GM18870 (cell line): Measurements from ENCODE around the gene SRSF2.
"Not testable (repeated sequence)": the region's sequence is repeated elsewhere in the genome, so short reads cannot be mapped to it uniquely, and the experiment has no call there.

Experiments
- ATAC-seq: cut with Tn5 transposase; IDR thresholded peaks from one replicate; pipeline ENCODE4 v1.9.1; 2021; ENCODE audit warnings: moderate library complexity; ENCODE audit not compliant: unreplicated experiment

SRSF2 gene

DNA sequence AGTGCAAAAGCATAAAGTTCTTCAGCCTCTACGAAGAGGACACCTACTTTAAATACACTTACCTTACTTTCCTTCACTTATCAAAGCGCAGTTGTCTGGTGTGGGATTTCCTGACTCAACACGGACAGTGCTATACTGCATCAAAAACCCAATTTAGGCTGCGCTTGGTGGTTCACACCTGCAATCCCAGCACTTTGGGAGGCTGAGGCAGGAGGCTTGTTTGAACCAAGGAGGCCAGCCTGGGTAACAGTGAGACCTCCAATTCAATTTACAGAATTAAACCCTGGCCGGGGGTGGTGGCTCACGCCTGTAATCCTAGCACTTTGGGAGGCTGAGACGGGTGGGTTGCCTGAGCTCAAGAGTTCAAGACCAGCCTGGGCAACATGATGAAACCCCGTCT is 14.9 kb downstream of the SRSF2 start:
- no peak for ATAC-seq

DNA sequence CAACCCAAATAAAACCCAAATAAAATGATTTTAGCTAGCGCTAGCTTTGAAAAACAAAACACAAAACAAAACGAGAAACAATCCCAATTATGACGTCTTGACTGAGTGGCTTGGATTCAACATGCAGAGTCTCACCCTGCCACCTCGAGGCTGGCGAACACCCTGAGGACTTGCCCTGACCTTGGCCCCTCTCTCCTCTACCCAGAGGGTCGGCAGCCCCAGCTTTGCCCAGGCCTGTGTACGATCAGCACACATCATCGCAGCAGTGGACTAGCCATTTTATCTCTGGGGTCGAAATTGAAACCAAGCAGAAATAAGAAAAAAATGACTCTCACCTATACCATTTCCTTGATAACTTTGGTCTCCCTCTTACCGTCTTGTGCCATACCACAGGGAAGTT is 15.7 kb downstream of the SRSF2 start:
- ATAC-seq: no peak

DNA sequence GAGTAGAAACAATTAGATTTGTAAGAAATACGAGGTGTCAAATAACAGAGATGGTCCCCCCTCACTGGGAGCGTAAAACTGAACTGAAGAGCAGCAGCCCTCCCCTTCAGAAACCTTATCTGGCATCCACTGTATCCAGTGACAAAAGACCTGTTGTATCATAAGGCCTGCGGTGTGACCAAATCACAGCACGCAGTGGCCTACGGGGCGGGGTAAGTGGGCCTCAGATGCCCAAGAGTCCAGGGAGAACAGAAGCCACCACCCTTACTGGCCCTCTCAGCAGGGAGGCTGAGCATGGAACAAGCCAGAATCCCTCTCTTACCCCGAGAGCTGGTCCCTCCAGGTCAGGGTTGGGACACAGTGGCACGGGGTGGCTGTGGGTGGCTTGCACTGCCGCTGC is 16.2 kb downstream of the SRSF2 start:
- ATAC-seq: no peak

- no peak for ATAC-seq
Observed at GRCh38 chr17:76720211-76720610, 16.9 kb downstream of the SRSF2 start.

- ATAC-seq: no peak
Observed at GRCh38 chr17:76718516-76718915, 18.6 kb downstream of the SRSF2 start.

- ATAC-seq: no peak
Observed at GRCh38 chr17:76716839-76717215, 20.3 kb downstream of the SRSF2 start.

- ATAC-seq: no peak
Observed at GRCh38 chr17:76716146-76716838, 20.8 kb downstream of the SRSF2 start.

GRCh38 chr17:76715496-76715830 is 21.7 kb downstream of the SRSF2 start:
- no peak for ATAC-seq

DNA sequence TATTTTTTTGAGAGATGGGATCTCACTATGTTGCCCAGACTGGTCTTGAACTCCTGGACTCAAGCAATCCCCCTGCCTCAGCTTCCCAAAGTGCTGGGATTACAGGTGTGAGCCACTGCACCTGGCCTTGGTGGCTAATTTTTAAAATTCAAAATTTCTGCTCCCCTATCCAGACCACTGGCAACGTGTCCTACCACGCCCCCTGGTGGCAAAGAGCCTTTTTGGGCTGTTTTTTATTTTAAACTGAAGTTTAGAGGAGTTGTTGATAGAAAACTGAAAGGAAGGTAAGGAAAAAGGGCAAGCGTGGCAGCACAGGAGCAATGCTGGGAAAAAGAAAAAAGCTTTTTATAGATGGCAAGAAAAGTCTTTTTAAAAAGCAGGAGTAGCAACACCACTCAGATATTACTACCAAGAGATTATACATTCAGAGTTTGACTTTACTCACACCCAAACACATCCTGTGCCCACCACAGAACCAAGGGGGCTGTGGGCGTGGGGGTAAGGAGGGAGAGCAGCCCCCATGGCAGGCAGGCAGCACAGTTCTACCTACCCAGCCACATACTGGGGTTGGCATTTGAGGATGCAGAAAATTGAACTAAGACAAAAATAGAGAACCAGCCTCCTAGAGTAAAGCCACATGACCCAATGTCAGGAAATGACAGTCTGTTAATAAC is 22.2 kb downstream of the SRSF2 start:
- ATAC-seq: no peak

- ATAC-seq: no peak
Observed at GRCh38 chr17:76714336-76714735, 22.8 kb downstream of the SRSF2 start.

DNA sequence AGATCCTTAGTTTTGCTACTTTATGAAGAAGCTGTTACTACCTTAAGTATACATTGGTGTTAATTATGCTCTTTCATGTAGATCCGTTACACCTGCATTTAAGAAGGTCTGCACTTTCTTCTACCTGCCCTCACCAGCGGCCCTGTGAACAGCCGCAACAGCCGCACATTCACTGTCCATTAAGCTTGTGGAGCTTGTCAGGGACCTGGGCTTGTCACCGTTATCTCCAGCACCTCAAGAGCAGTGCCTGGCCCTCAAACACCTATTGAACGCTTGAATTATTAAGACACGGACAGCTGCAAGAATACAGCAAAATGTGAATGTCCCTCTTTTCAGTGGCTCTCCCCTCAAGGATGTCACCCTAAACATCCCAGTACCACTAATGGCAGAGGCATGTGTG is 23.4 kb downstream of the SRSF2 start:
- no peak for ATAC-seq

GRCh38 chr17:76712321-76712720 is 24.8 kb downstream of the SRSF2 start:
- not testable (repeated sequence) for ATAC-seq

DNA sequence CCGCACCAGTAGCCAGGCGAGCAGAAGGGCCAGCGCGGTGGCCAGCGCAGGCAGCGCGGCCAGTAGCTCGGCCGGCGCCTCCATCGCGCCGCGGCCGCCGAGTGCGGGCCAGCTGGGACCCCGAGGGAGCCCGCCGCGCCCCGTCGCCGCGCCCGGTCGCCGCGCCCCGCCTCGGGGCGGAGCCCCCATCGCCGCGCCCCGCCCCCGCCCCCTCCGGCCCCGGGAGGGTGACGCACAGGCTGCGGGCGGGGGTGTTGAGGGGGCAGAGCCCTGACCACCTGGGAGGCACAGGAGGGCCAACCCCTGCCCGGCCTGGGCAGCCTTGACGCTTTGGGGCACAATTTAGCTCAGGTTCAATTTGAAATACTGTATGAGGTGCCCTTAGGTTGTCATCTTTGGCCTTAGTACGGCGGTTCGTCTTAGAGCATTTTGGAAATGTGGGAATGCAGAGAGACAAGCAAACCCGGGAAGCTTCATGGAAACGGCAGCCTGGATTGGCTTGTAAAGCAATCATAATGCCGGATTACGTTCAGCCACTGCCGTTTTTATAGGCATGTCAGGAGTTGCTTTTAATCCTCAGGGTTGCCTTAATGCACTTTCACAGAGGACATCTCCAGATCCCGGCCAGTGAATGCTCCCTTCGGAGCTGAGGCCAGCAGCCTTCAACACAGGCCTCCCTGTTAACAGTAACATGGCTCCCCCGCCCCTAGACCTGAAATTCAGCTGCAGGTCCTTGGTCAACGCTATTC is 26.1 kb downstream of the SRSF2 start, which contains the start of gene MXRA7:
Gene MXRA7, minus strand, starts transcription at position 103 of the 749 bp plus-strand sequence. Its CDS starts 19 bp downstream, at position 84.
- no peak for ATAC-seq

- not testable (repeated sequence) for ATAC-seq
Observed at GRCh38 chr17:76709951-76710862, 26.9 kb downstream of the SRSF2 start.

DNA sequence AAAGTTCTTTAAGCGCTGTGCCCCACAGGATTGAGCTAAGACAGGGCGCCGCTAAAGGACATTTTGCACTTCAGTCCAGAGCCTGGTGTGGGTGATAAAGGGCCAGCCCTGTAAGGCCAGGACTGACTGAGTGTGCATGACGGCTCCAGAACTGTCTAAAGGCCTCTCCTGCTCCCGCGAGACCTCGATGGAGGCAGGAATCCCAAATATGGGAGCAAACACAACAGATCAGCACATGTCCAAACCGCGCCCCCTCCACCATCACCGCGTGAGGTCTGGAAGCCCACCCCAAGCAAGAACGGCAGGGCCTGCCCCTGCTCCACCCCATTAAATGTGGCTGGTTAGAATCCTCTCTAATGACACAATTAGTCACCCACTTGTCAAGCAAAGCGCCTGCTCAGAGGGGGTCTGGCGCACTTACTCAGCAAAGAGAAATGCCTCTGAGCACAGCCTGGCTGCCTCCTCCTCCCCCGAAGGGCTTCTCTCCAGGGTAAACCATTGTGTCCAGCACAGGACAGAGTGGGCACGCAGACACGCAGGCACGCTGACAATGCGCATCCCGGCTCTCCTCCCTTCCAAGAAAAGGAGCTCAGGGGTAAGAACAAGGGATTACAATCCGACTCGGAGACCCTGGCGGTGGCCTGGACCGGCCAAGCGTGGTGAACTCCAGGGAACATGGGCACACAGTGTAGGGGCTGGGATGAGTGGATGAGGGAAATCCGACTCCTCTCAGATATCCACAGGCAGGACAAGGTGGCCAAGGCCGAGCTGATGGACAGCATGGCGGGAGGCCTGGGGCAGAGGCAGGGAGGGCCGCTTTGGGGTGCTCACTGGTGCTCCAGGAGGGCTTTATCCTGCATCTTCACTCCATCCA is 27.8 kb downstream of the SRSF2 start:
- no peak for ATAC-seq

- ATAC-seq: no peak
Observed at GRCh38 chr17:76707985-76708807, 28.9 kb downstream of the SRSF2 start.

DNA sequence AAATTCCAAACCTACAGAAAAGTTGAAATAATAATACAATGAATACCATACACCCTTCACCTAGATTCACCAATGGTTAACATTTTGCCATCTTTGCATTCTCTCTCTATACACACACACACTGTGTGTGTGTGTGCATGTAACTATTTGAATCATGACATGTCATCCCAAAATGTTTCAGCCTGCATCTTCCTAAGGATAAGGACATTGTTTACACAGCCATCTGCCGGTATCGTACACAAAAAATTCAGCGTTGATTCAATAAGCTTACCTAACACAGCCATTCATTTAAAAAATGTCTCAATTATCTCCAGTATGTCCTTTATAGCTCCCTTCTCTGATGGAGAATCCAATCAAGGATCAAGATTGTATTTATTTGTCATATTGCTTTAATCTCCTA is 30.3 kb downstream of the SRSF2 start:
- ATAC-seq: no peak

GRCh38 chr17:76704805-76705204 is 32.3 kb downstream of the SRSF2 start:
- no peak for ATAC-seq

DNA sequence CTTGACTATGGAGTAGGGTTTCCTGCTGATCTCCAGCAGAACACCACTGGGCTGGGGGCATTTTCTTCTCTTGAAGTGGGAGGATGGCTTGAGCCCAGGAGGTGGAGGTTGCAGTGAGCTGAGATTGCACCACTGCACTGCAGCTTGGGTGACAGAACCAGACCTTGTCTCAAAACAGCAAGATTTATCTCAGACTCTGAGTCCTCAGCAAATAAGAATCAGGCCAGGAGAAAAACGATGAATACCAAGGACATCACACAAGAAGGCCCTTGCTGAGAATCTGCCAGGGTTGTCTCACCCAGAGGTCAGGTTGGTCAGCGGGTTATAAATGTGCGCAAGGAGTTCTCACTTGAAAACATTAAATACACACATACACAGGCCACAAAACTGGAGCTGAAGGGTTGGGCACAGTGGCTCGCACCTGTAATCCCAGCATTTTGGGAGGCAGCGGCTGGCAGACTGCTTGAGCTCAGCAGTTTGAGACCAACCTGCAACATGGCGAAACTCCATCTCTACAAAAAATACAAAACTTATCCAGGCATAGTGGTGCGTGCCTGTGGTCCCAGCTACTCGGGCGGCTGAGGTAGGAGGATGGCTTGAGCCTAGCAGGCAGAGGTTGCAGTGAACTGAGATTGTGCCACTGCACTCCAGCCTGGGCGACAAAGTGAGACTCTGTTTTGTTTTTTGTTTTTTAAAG is 34.0 kb downstream of the SRSF2 start:
- no peak for ATAC-seq
